ENCODE measurements around the gene PNKP.
"Not testable (repeated sequence)": the region's sequence is repeated elsewhere in the genome, so short reads cannot be mapped to it uniquely, and the experiment has no call there.

PNKP gene

GRCh38 chr19:49829721-49830120 is 37.7 kb downstream of the PNKP start:
- no peak for DNase-seq (ENCODE audit: extremely low spot score)
- ChIA-PET CTCF (no interaction called here), POLR2A (no interaction called here)
- no peak for TF ChIP-seq NFRKB (IDR thresholded peaks at IDR 0.05)
- no peak for TF ChIP-seq FOXK2 (IDR thresholded peaks at IDR 0.05)
- TF ChIP-seq FOXA1 (IDR thresholded peaks at IDR 0.05) = no peak
- TF ChIP-seq FOXM1 (IDR thresholded peaks at IDR 0.05; ENCODE audit: borderline replicate concordance) = no peak
- no peak for TF ChIP-seq ARNT (IDR thresholded peaks at IDR 0.05)
- TF ChIP-seq LEF1 (IDR thresholded peaks at IDR 0.05; ENCODE audit: borderline replicate concordance) = no peak
- TF ChIP-seq SUZ12 (IDR thresholded peaks at IDR 0.05) = no peak

- CTCF ChIA-PET = no interaction called here
- no peak for TF ChIP-seq ARNT (IDR thresholded peaks at IDR 0.05)
- TF ChIP-seq TARDBP (IDR thresholded peaks at IDR 0.05) = no peak
- TF ChIP-seq NFRKB (IDR thresholded peaks at IDR 0.05) = no peak
- TF ChIP-seq SP1 (IDR thresholded peaks at IDR 0.05) = no peak
- TF ChIP-seq BHLHE40 (IDR thresholded peaks at IDR 0.05; ENCODE audit: borderline replicate concordance) = no peak
- no peak for TF ChIP-seq FOXK2 (IDR thresholded peaks at IDR 0.05)
- TF ChIP-seq CTBP1 (IDR thresholded peaks at IDR 0.05; ENCODE audit: borderline replicate concordance) = no peak
- no peak for TF ChIP-seq FOXM1 (IDR thresholded peaks at IDR 0.05; ENCODE audit: borderline replicate concordance)
- no peak for TF ChIP-seq FOXA1 (IDR thresholded peaks at IDR 0.05)
- no peak for TF ChIP-seq SUZ12 (IDR thresholded peaks at IDR 0.05)
- no peak for TF ChIP-seq ELF4 (IDR thresholded peaks at IDR 0.05)
- no peak for TF ChIP-seq ZNF384 (IDR thresholded peaks at IDR 0.05)
- no peak for TF ChIP-seq HDGF (IDR thresholded peaks at IDR 0.05; ENCODE audit: borderline replicate concordance)
- TF ChIP-seq PKNOX1 (IDR thresholded peaks at IDR 0.05) = no peak
- no peak for TF ChIP-seq LEF1 (IDR thresholded peaks at IDR 0.05; ENCODE audit: borderline replicate concordance)
- TF ChIP-seq L3MBTL2 (conservative IDR thresholded peaks at IDR 0.05) = no peak
- DNase-seq (ENCODE audit: extremely low spot score) = no peak
- POLR2A ChIA-PET = no interaction called here
Observed at GRCh38 chr19:49829200-49829599, 38.2 kb downstream of the PNKP start.

- CTCF ChIA-PET = no interaction called here
- no peak for TF ChIP-seq ZNF384 (IDR thresholded peaks at IDR 0.05)
- TF ChIP-seq TARDBP (IDR thresholded peaks at IDR 0.05) = no peak
- TF ChIP-seq ELF4 (IDR thresholded peaks at IDR 0.05) = no peak
- TF ChIP-seq SP1 (IDR thresholded peaks at IDR 0.05) = no peak
- TF ChIP-seq ARNT (IDR thresholded peaks at IDR 0.05) = no peak
- no peak for TF ChIP-seq HDGF (IDR thresholded peaks at IDR 0.05; ENCODE audit: borderline replicate concordance)
- no peak for TF ChIP-seq LEF1 (IDR thresholded peaks at IDR 0.05; ENCODE audit: borderline replicate concordance)
- no peak for TF ChIP-seq PKNOX1 (IDR thresholded peaks at IDR 0.05)
- TF ChIP-seq BHLHE40 (IDR thresholded peaks at IDR 0.05; ENCODE audit: borderline replicate concordance) = no peak
- no peak for DNase-seq (ENCODE audit: extremely low spot score)
- POLR2A ChIA-PET = no interaction called here
Observed at GRCh38 chr19:49827034-49827433, 40.3 kb downstream of the PNKP start.

- POLR2A ChIA-PET = interaction anchor here (1.3 kb wide), 1 partner anchor 26 kb away, joined by 5 read pairs; the partner anchor contains the start of gene PTOV1
- CTCF ChIA-PET = no interaction called here
- no peak for TF ChIP-seq SUZ12 (IDR thresholded peaks at IDR 0.05)
- no peak for TF ChIP-seq PKNOX1 (IDR thresholded peaks at IDR 0.05)
- TF ChIP-seq FOXK2 (IDR thresholded peaks at IDR 0.05) = no peak
- TF ChIP-seq ZNF384 (IDR thresholded peaks at IDR 0.05) = no peak
- TF ChIP-seq ELF4 (IDR thresholded peaks at IDR 0.05) = no peak
- TF ChIP-seq NFRKB (IDR thresholded peaks at IDR 0.05) = no peak
- no peak for TF ChIP-seq TARDBP (IDR thresholded peaks at IDR 0.05)
- no peak for TF ChIP-seq FOXA1 (IDR thresholded peaks at IDR 0.05)
- no peak for TF ChIP-seq SP1 (IDR thresholded peaks at IDR 0.05)
- no peak for TF ChIP-seq FOXM1 (IDR thresholded peaks at IDR 0.05; ENCODE audit: borderline replicate concordance)
- TF ChIP-seq LEF1 (IDR thresholded peaks at IDR 0.05; ENCODE audit: borderline replicate concordance) = no peak
- no peak for TF ChIP-seq BHLHE40 (IDR thresholded peaks at IDR 0.05; ENCODE audit: borderline replicate concordance)
- no peak for TF ChIP-seq L3MBTL2 (conservative IDR thresholded peaks at IDR 0.05)
- no peak for TF ChIP-seq HDGF (IDR thresholded peaks at IDR 0.05; ENCODE audit: borderline replicate concordance)
- no peak for TF ChIP-seq CTBP1 (IDR thresholded peaks at IDR 0.05; ENCODE audit: borderline replicate concordance)
- no peak for TF ChIP-seq ARNT (IDR thresholded peaks at IDR 0.05)
- DNase-seq (ENCODE audit: extremely low spot score) = no peak
Observed at GRCh38 chr19:49824662-49825061, 42.7 kb downstream of the PNKP start.

GRCh38 chr19:49823472-49823871 is 43.9 kb downstream of the PNKP start:
- ChIA-PET CTCF (no interaction called here), POLR2A (no interaction called here)
- no peak for DNase-seq (ENCODE audit: extremely low spot score)
- TF ChIP-seq NFRKB (IDR thresholded peaks at IDR 0.05) (no peak), FOXM1 (IDR thresholded peaks at IDR 0.05; ENCODE audit: borderline replicate concordance) (no peak), TARDBP (IDR thresholded peaks at IDR 0.05) (no peak), PKNOX1 (IDR thresholded peaks at IDR 0.05) (no peak), BHLHE40 (IDR thresholded peaks at IDR 0.05; ENCODE audit: borderline replicate concordance) (no peak), SUZ12 (IDR thresholded peaks at IDR 0.05) (no peak), SP1 (IDR thresholded peaks at IDR 0.05) (no peak), ZNF384 (IDR thresholded peaks at IDR 0.05) (no peak), FOXA1 (IDR thresholded peaks at IDR 0.05) (no peak), CTBP1 (IDR thresholded peaks at IDR 0.05; ENCODE audit: borderline replicate concordance) (no peak), L3MBTL2 (conservative IDR thresholded peaks at IDR 0.05) (no peak), HDGF (IDR thresholded peaks at IDR 0.05; ENCODE audit: borderline replicate concordance) (no peak)

- no peak for TF ChIP-seq SP1 (IDR thresholded peaks at IDR 0.05)
- peak; percentile 58 for TF ChIP-seq PKNOX1 (IDR thresholded peaks at IDR 0.05)
- CTCF ChIA-PET = interaction anchor here (0.6 kb wide), 1 partner anchor 1735 kb away, joined by 3 read pairs; no protein-coding TSS in a partner anchor
- POLR2A ChIA-PET = interaction anchor here (3.2 kb wide), 1 partner anchor 30 kb away, joined by 14 read pairs; the partner anchor contains the start of gene PTOV1
- no peak for DNase-seq (ENCODE audit: extremely low spot score)
Observed at GRCh38 chr19:49820125-49820524, 47.3 kb downstream of the PNKP start.

- ChIA-PET CTCF (interaction anchor here (0.6 kb wide), 1 partner anchor 1735 kb away, joined by 3 read pairs; no protein-coding TSS in a partner anchor), POLR2A (interaction anchor here (0.8 to 3.2 kb wide), 6 partner anchors 30 to 143 kb away, joined by 3 to 14 read pairs (median 5); partner anchors contain the start of gene PTOV1)
- not testable (repeated sequence) for DNase-seq (ENCODE audit: extremely low spot score)
Observed at GRCh38 chr19:49819452-49820115, 47.8 kb downstream of the PNKP start.

Measured in HEK293T (cell line).